ENCODE results near the gene CCL8. TPM values are rescaled to one million over a fixed set of nuclear protein-coding genes. Genes with fewer than 3 reads are reported as not detected.

The CCL8 gene
- not detected in 3 replicates for total RNA-seq
- long read RNA-seq: 0 reads

DNA sequence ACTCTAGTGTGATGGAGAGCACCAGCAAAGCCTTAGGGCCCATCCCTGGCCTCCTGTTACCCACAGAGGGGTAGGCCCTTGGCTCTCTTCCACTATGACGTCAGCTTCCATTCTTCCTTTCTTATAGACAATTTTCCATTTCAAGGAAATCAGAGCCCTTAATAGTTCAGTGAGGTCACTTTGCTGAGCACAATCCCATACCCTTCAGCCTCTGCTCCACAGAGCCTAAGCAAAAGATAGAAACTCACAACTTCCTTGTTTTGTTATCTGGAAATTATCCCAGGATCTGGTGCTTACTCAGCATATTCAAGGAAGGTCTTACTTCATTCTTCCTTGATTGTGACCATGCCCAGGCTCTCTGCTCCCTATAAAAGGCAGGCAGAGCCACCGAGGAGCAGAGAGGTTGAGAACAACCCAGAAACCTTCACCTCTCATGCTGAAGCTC, at the start of gene CCL8:
Gene CCL8 (plus strand): TSS at position 397 of the 445 bp plus-strand sequence. CDS start 67 bp downstream, outside the sequence.
- Mint-ChIP-seq H3K4me1 (ENCODE audit: low read depth) (peaks cover 10% of the 10 kb centered on the region), H3K36me3 (ENCODE audit: low read depth) (no peaks in the 10 kb centered on the region), H3K27me3 (ENCODE audit: low read depth) (peaks cover 4% of the 10 kb centered on the region), H3K4me3 (ENCODE audit: unreplicated experiment) (no peak within 1 kb of the TSS), H3K27ac (ENCODE audit: unreplicated experiment) (no peak within 1 kb of the TSS), H3K9me3 (ENCODE audit: low read depth) (peaks cover 7% of the 10 kb centered on the region)
- TF ChIP-seq, protein P1, sequence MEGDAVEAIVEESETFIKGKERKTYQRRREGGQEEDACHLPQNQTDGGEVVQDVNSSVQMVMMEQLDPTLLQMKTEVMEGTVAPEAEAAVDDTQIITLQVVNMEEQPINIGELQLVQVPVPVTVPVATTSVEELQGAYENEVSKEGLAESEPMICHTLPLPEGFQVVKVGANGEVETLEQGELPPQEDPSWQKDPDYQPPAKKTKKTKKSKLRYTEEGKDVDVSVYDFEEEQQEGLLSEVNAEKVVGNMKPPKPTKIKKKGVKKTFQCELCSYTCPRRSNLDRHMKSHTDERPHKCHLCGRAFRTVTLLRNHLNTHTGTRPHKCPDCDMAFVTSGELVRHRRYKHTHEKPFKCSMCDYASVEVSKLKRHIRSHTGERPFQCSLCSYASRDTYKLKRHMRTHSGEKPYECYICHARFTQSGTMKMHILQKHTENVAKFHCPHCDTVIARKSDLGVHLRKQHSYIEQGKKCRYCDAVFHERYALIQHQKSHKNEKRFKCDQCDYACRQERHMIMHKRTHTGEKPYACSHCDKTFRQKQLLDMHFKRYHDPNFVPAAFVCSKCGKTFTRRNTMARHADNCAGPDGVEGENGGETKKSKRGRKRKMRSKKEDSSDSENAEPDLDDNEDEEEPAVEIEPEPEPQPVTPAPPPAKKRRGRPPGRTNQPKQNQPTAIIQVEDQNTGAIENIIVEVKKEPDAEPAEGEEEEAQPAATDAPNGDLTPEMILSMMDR (IDR thresholded peaks at IDR 0.05): no peak
- DNase-seq (ENCODE audit: low spot score): no peak

DNA sequence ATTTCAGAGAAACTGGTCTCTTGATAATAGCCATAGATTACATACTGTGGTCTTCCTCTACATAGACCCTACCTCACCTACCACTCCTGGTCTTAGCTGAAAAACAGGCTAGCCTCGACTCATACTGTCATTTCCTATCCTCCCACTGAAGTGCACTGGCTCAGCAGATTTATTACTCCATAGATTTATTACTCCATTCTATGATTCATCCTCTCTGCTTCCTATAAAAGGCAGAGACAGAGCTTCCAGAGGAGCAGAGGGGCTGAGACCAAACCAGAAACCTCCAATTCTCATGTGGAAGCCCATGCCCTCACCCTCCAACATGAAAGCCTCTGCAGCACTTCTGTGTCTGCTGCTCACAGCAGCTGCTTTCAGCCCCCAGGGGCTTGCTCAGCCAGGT, 49.3 kb upstream of the CCL8 start, which contains the start of gene CCL7:
Gene CCL7 (plus strand): TSS at position 253 of the 400 bp plus-strand sequence. CDS start 70 bp downstream, at position 323.
- TF ChIP-seq, protein P1 (IDR thresholded peaks at IDR 0.05): no peak
- Mint-ChIP-seq H3K36me3 (ENCODE audit: low read depth) (no peaks in the 10 kb centered on the region), H3K27me3 (ENCODE audit: low read depth) (peaks cover 26% of the 10 kb centered on the region), H3K4me1 (ENCODE audit: low read depth) (no peaks in the 10 kb centered on the region), H3K27ac (ENCODE audit: unreplicated experiment) (no peak within 1 kb of the TSS), H3K9me3 (ENCODE audit: low read depth) (no peaks in the 10 kb centered on the region), H3K4me3 (ENCODE audit: unreplicated experiment) (no peak within 1 kb of the TSS)
- no peak for DNase-seq (ENCODE audit: low spot score)

DNA sequence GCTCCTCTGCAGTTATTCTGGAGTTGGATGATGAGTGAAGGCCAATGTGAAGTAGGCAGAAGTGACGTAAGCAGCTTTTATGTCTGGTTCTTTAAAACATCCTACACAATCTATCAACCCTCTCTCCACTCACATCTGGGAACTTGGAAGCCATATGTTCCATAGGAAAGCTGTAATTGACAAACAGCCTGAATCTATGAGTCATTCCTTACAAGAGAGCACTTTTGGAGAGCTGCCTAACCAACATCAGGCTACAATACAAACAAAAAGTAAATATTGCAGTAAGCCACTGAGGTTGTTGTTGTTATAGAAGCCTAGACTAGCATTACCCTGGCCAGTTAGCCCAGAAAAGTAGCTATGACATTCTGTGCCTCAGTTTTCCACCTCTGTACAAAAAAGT, 43.4 kb upstream of the CCL8 start:
- Mint-ChIP-seq H3K27me3 (ENCODE audit: low read depth) (peaks cover 32% of the 10 kb centered on the region), H3K36me3 (ENCODE audit: low read depth) (peaks cover 3% of the 10 kb centered on the region), H3K27ac (ENCODE audit: unreplicated experiment) (no peak overlapping the region), H3K4me3 (ENCODE audit: unreplicated experiment) (no peak overlapping the region), H3K9me3 (ENCODE audit: low read depth) (peaks cover 5% of the 10 kb centered on the region), H3K4me1 (ENCODE audit: low read depth) (peaks cover 5% of the 10 kb centered on the region)
- DNase-seq (ENCODE audit: low spot score): no peak
- TF ChIP-seq, protein P1 (IDR thresholded peaks at IDR 0.05): no peak

DNA sequence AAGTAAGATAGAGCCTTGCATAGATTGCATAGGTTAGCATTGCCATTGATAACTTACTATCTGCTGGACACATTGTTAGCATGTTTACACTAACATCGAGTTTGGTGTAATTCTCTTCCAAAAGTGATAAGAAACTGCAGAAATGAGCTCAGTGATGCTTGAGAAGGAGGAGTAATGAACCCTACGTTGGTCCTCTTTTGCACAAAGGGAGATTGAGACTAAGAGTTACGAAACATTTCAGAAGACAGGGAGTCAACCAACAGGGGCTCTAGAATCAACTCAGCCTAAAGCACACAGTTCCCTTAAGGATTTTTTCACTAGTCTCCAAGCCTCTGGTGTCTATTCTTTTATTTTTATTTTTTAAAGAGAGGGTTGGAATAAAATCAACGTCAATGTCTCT, 42.4 kb upstream of the CCL8 start:
- Mint-ChIP-seq H3K4me3 (ENCODE audit: unreplicated experiment) (no peak overlapping the region), H3K9me3 (ENCODE audit: low read depth) (peaks cover 5% of the 10 kb centered on the region), H3K27ac (ENCODE audit: unreplicated experiment) (no peak overlapping the region), H3K36me3 (ENCODE audit: low read depth) (peaks cover 3% of the 10 kb centered on the region), H3K27me3 (ENCODE audit: low read depth) (peaks cover 32% of the 10 kb centered on the region), H3K4me1 (ENCODE audit: low read depth) (peaks cover 5% of the 10 kb centered on the region)
- TF ChIP-seq, protein P1 (IDR thresholded peaks at IDR 0.05): no peak
- no peak for DNase-seq (ENCODE audit: low spot score)

DNA sequence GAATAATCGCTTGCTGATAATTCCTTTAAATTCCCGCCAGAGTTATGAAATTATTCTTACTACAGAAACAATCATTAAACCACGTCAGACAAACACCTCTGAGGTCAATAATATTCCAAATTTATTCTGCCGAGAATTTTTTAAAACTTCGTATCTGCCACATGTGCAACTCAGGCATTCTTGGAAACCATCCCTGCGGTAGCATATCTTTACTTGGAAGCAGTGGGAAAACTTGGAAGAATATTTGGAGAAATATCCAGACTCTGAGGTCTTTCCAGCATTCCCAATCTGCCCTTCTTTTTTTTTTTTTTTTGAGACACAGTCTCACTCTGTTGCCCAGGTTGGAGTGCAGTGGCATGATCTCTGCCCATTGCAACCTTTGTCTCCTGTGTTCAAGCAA, 35.7 kb upstream of the CCL8 start:
- no peak overlapping the region for H3K4me3 Mint-ChIP-seq (ENCODE audit: unreplicated experiment)
- peaks cover 23% of the 10 kb centered on the region for H3K27me3 Mint-ChIP-seq (ENCODE audit: low read depth)
- TF ChIP-seq, protein P1 (IDR thresholded peaks at IDR 0.05): no peak
- H3K9me3 Mint-ChIP-seq (ENCODE audit: low read depth): no peaks in the 10 kb centered on the region
- H3K27ac Mint-ChIP-seq (ENCODE audit: unreplicated experiment): no peak overlapping the region
- peaks cover 14% of the 10 kb centered on the region for H3K4me1 Mint-ChIP-seq (ENCODE audit: low read depth)
- DNase-seq (ENCODE audit: low spot score): no peak
- H3K36me3 Mint-ChIP-seq (ENCODE audit: low read depth): no peaks in the 10 kb centered on the region

All from chondrocyte (in vitro differentiated cells).